H9 (cell line): ENCODE measurements around the gene CTIF. TPM values are rescaled to one million over a fixed set of nuclear protein-coding genes. Genes with fewer than 3 reads are reported as not detected.

Source experiments
- DNase-seq: peaks from one replicate; pipeline ENCODE4 v3.0.0-alpha.2; 2017
- H2AFZ ChIP-seq: one replicate; pipeline ENCODE4 v1.6.1; 2013; ENCODE audit warnings: mild to moderate bottlenecking, low read length, control low read depth, moderate library complexity
- H2AK5ac ChIP-seq: 2 replicates; pipeline ENCODE4 v1.6.1; 2013; ENCODE audit warnings: low read length, control low read depth, mixed read lengths; ENCODE audit not compliant: insufficient read length
- H2BK120ac ChIP-seq: one replicate; pipeline ENCODE4 v1.6.1; 2013; ENCODE audit warnings: low read depth, mild to moderate bottlenecking, low read length, control low read depth, inconsistent platforms; ENCODE audit not compliant: poor library complexity, severe bottlenecking
- H2BK12ac ChIP-seq: 2 replicates; pipeline ENCODE4 v1.6.1; 2013; ENCODE audit warnings: low read length, control low read depth, mixed read lengths, low read depth; ENCODE audit not compliant: insufficient read length
- H2BK15ac ChIP-seq: 2 replicates; pipeline ENCODE4 v1.6.1; 2013; ENCODE audit warnings: low read depth, low read length, control low read depth
- H2BK20ac ChIP-seq: one replicate; pipeline ENCODE4 v1.6.1; 2013; ENCODE audit warnings: low read depth, mild to moderate bottlenecking, low read length, control low read depth, inconsistent platforms; ENCODE audit not compliant: poor library complexity, severe bottlenecking
- H2BK5ac ChIP-seq: 2 replicates; pipeline ENCODE4 v1.6.1; 2013; ENCODE audit warnings: low read length, control low read depth, mixed read lengths; ENCODE audit not compliant: insufficient read length
- H3K14ac ChIP-seq: 2 replicates; pipeline ENCODE4 v1.6.1; 2013; ENCODE audit warnings: low read length, control low read depth; ENCODE audit not compliant: insufficient read depth
- H3K18ac ChIP-seq: 2 replicates; pipeline ENCODE4 v1.6.1; 2013; ENCODE audit warnings: low read depth, mild to moderate bottlenecking, mixed read lengths, low read length, control low read depth; ENCODE audit not compliant: insufficient read length
- H3K23ac ChIP-seq: 2 replicates; pipeline ENCODE4 v1.6.1; 2013; ENCODE audit warnings: low read length, control low read depth, mixed read lengths, low read depth; ENCODE audit not compliant: insufficient read length
- H3K23me2 ChIP-seq: 2 replicates; pipeline ENCODE4 v1.6.1; 2013; ENCODE audit warnings: low read depth, mild to moderate bottlenecking, mixed read lengths, low read length, control low read depth; ENCODE audit not compliant: insufficient read length, poor library complexity, severe bottlenecking
- H3K27ac ChIP-seq: 2 replicates; pipeline ENCODE4 v1.5.1; 2013; ENCODE audit warnings: low read length, control low read depth, mixed read lengths, low read depth; ENCODE audit not compliant: insufficient read length
- H3K27me3 ChIP-seq: 2 replicates; pipeline ENCODE4 v1.6.1; 2013; ENCODE audit warnings: low read length, control low read depth, inconsistent platforms; ENCODE audit not compliant: insufficient read depth
- H3K4ac ChIP-seq: 2 replicates; pipeline ENCODE4 v1.6.1; 2013; ENCODE audit warnings: low read depth, mild to moderate bottlenecking, control low read depth, inconsistent platforms, low read length, moderate library complexity
- H3K4me1 ChIP-seq: 2 replicates; pipeline ENCODE4 v1.6.1; 2013; ENCODE audit warnings: low read length, control low read depth, inconsistent platforms; ENCODE audit not compliant: insufficient read depth
- H3K4me2 ChIP-seq: 2 replicates; pipeline ENCODE4 v1.6.1; 2013; ENCODE audit warnings: low read length, control low read depth, mixed read lengths; ENCODE audit not compliant: insufficient read length, insufficient read depth
- H3K56ac ChIP-seq: 2 replicates; pipeline ENCODE4 v1.6.1; 2013; ENCODE audit warnings: low read depth, mild to moderate bottlenecking, mixed read lengths, low read length, control low read depth; ENCODE audit not compliant: insufficient read length
- H3K79me1 ChIP-seq: 2 replicates; pipeline ENCODE4 v1.6.1; 2013; ENCODE audit warnings: low read depth, mild to moderate bottlenecking, moderate library complexity, low read length, control low read depth, inconsistent platforms; ENCODE audit not compliant: insufficient read depth, poor library complexity, severe bottlenecking
- H3K79me2 ChIP-seq: 2 replicates; pipeline ENCODE4 v1.6.1; 2013; ENCODE audit warnings: low read length, control low read depth, inconsistent platforms; ENCODE audit not compliant: insufficient read depth
- H3K9ac ChIP-seq: 2 replicates; pipeline ENCODE4 v1.6.1; 2013; ENCODE audit warnings: low read length, control low read depth, mixed read lengths; ENCODE audit not compliant: insufficient read length; ENCODE audit errors: extremely low read depth
- H3K9me3 ChIP-seq: one replicate; pipeline ENCODE4 v1.6.1; 2013; ENCODE audit warnings: low read depth, low read length, inconsistent platforms; ENCODE audit not compliant: control insufficient read depth
- H3T11ph ChIP-seq: one replicate; pipeline ENCODE4 v1.6.1; 2013; ENCODE audit warnings: mild to moderate bottlenecking, low read length, control low read depth, inconsistent platforms
- H4K20me1 ChIP-seq: one replicate; pipeline ENCODE4 v1.6.1; 2013; ENCODE audit not compliant: control insufficient read depth, insufficient read length, insufficient read depth
- H4K5ac ChIP-seq: 2 replicates; pipeline ENCODE4 v1.6.1; 2013; ENCODE audit warnings: low read depth, mild to moderate bottlenecking, mixed read lengths, low read length, control low read depth; ENCODE audit not compliant: insufficient read length
- H4K8ac ChIP-seq: replicated peaks from 2 replicates; pipeline ENCODE4 v1.6.1; 2013; ENCODE audit warnings: low read length, control low read depth, mixed read lengths, low read depth; ENCODE audit not compliant: insufficient read length
- H4K91ac ChIP-seq: 2 replicates; pipeline ENCODE4 v1.6.1; 2013; ENCODE audit warnings: low read depth, mild to moderate bottlenecking, moderate library complexity, mixed read lengths, low read length, control low read depth; ENCODE audit not compliant: insufficient read length
- H3K27ac Mint-ChIP-seq, 3 experiments: 2 replicates in 2 of 3; 3 replicates in 1 of 3; pipeline ENCODE4 v1.8.0; 2020 to 2021; ENCODE audit warnings: mixed read lengths in 3 of 3, mild to moderate bottlenecking in 1 of 3, moderate library complexity in 1 of 3
- H3K27me3 Mint-ChIP-seq: 2 replicates; pipeline ENCODE4 v1.8.0; 2021; ENCODE audit warnings: low read depth, mild to moderate bottlenecking, moderate library complexity, mixed read lengths
- H3K36me3 Mint-ChIP-seq, 3 experiments: 2 replicates in 2 of 3; 3 replicates in 1 of 3; pipeline ENCODE4 v1.8.0; 2020 to 2021; ENCODE audit warnings: low read depth in 3 of 3, mixed read lengths in 3 of 3; ENCODE audit not compliant: insufficient read depth in 1 of 3
- H3K4me1 Mint-ChIP-seq, 2 experiments: 2 replicates each; pipeline ENCODE4 v1.8.0; 2020; ENCODE audit warnings: mixed read lengths in 2 of 2
- H3K4me3 Mint-ChIP-seq, 2 experiments: 2 replicates in 1 of 2; 3 replicates in 1 of 2; pipeline ENCODE4 v1.8.0; 2020 to 2021; ENCODE audit warnings: mild to moderate bottlenecking in 2 of 2, mixed read lengths in 2 of 2, moderate library complexity in 1 of 2
- H3K9me3 Mint-ChIP-seq, 2 experiments: 2 replicates in 1 of 2; 3 replicates in 1 of 2; pipeline ENCODE4 v1.8.0; 2020; ENCODE audit warnings: mild to moderate bottlenecking in 2 of 2, mixed read lengths in 2 of 2, moderate library complexity in 1 of 2
- WGBS: extraction: QIAGEN DNeasy Blood & Tissue Kit; methylation state at CpG from one replicate; pipeline ENCODE4 v1.1.7; 2013; ENCODE audit warnings: missing lambda C conversion rate, low lambda C conversion rate, mixed read lengths; ENCODE audit not compliant: insufficient read length; ENCODE audit errors: extremely low coverage; 5-methylcytosine and 5-hydroxymethylcytosine counted together
- total RNA-seq: library from RNA; stranded (reverse); gene quantifications from 2 replicates; pipeline ENCODE4 v1.2.1, GENCODE V29; 2021
- TF ChIP-seq, protein P1 (sequence below): fragments of 200-600 bp; sonication (generic); conservative IDR thresholded peaks from 3 replicates; pipeline ENCODE4 v1.8.0; 2021; ENCODE audit warnings: antibody characterized with exemption, mild to moderate bottlenecking

CTIF gene
- total RNA-seq, 1 experiment from 2014 or later: 15.8 TPM

DNA sequence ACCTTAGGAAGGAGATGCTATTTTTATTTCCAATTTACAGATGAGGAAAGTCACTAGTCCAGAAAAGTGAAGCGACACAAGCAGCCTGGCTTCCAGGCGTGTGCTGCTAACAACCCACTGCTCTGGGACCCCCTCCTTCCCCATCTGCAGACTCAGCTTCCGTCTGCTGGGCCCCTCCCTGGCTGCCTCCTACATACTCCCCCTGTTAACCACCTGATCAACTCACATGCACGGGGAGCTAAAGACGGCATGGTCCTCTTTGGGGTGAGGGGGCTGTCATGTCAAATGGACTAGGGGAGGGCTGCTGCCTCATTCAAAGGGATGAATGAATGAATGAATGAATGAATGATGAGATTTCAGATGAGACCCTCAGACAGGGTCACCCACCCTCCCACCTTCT is 184.2 kb downstream of the CTIF start:
- no peak for DNase-seq
- Histone ChIP-seq H3K4me2 (no peak overlapping the region), H3K9ac (no peak overlapping the region), H4K91ac (no peak overlapping the region), H2AFZ (no peak overlapping the region), H2BK15ac (no peak overlapping the region), H3K9me3 (no peaks in the 10 kb centered on the region), H2BK5ac (no peak overlapping the region), H2BK12ac (no peak overlapping the region), H3K23me2 (no peaks in the 10 kb centered on the region), H2BK120ac (no peak overlapping the region), H3K79me2 (no peaks in the 10 kb centered on the region), H3K79me1 (no peaks in the 10 kb centered on the region), H3K56ac (no peak overlapping the region), H3K18ac (no peak overlapping the region), H3K14ac (no peak overlapping the region; the same call in 1 of the 2 replicates), H3T11ph (no peak overlapping the region), H3K27ac (no peak overlapping the region), H3K27me3 (no peaks in the 10 kb centered on the region), H3K23ac (no peak overlapping the region), H4K5ac (no peak overlapping the region), H2BK20ac (no peak overlapping the region), H3K4ac (no peak overlapping the region), H4K8ac (no peak overlapping the region), H3K4me1 (no peaks in the 10 kb centered on the region), H4K20me1 (no peaks in the 10 kb centered on the region), H2AK5ac (no peak overlapping the region)
- TF ChIP-seq, protein P1, sequence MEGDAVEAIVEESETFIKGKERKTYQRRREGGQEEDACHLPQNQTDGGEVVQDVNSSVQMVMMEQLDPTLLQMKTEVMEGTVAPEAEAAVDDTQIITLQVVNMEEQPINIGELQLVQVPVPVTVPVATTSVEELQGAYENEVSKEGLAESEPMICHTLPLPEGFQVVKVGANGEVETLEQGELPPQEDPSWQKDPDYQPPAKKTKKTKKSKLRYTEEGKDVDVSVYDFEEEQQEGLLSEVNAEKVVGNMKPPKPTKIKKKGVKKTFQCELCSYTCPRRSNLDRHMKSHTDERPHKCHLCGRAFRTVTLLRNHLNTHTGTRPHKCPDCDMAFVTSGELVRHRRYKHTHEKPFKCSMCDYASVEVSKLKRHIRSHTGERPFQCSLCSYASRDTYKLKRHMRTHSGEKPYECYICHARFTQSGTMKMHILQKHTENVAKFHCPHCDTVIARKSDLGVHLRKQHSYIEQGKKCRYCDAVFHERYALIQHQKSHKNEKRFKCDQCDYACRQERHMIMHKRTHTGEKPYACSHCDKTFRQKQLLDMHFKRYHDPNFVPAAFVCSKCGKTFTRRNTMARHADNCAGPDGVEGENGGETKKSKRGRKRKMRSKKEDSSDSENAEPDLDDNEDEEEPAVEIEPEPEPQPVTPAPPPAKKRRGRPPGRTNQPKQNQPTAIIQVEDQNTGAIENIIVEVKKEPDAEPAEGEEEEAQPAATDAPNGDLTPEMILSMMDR: no peak
- H3K27me3 Mint-ChIP-seq: peaks cover 2% of the 10 kb centered on the region; the same call in 1 of the 2 replicates
- no peak overlapping the region for H3K4me3 Mint-ChIP-seq
- no CpG with 5 or more reads among the region's 5 CpGs for WGBS
- peaks cover 9 to 11% of the 10 kb centered on the region in 2 experiments for H3K4me1 Mint-ChIP-seq
- no peak overlapping the region; a peak in 1 of 7 replicates for H3K27ac Mint-ChIP-seq
- peaks cover 0 to 8% (median 3%) of the 10 kb centered on the region in 3 experiments; a peak in 4 of 7 replicates for H3K36me3 Mint-ChIP-seq
- H3K9me3 Mint-ChIP-seq: no peaks in the 10 kb centered on the region
